ENCODE data around the gene MRPL20.

- no peak for TF ChIP-seq CTCF (IDR thresholded peaks at IDR 0.05; ENCODE audit: low read depth, low read length, poor library complexity, severe bottlenecking)
- TF ChIP-seq EZH2phosphoT487 (IDR thresholded peaks at IDR 0.05; ENCODE audit: borderline replicate concordance, low read length) = no peak
Observed at GRCh38 chr1:1394116-1394515, 13.0 kb downstream of the MRPL20 start.
